ENCODE results near the gene TAMALIN. TPM values are rescaled to one million over a fixed set of nuclear protein-coding genes. Genes with fewer than 3 reads are reported as not detected.

TAMALIN gene
- 10 to 100 TPM in 1 of 4 donors, 1 to 10 TPM in 3; 1.7 to 10.7 (median 3.6) TPM for total RNA-seq

DNA sequence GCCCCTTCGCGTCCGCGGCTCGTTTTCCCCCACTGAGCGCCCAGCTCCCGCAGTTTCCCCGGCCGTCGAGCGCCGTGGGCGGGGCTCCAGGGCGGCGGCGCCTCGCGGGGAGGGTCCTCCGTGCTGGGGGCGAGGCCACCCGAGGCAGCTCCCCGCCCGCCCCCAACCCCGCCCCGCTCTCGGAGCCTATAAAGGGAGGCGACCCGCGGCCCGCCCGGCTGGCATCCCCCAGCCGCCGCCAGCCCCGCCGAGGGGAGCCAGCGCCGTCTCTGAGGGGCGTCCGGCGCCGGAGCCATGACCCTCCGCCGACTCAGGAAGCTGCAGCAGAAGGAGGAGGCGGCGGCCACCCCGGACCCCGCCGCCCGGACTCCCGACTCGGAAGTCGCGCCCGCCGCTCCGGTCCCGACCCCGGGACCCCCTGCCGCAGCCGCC is at the start of gene TAMALIN:
TAMALIN (plus strand) TSS at position 221 of the 432 bp plus-strand sequence; CDS start at position 295, 74 bp downstream.
- H3K9me3 ChIP-seq: no peaks in the 10 kb centered on the region
- H3K36me3 ChIP-seq: peaks cover 0 to 9% (median 0%) of the 10 kb centered on the region in 3 donors
- DNase-seq: no peak
- WGBS, 2 donors: 0% methylated on average over 1 of the region's 60 CpGs; no CpG with 5 or more reads in 1 of the 2 donors
- H3K4me1 ChIP-seq: peaks cover 11 to 79% (median 23%) of the 10 kb centered on the region in 3 donors
- H3K27me3 ChIP-seq: peaks cover 0 to 36% (median 3%) of the 10 kb centered on the region in 4 donors
- TF ChIP-seq, protein P1, sequence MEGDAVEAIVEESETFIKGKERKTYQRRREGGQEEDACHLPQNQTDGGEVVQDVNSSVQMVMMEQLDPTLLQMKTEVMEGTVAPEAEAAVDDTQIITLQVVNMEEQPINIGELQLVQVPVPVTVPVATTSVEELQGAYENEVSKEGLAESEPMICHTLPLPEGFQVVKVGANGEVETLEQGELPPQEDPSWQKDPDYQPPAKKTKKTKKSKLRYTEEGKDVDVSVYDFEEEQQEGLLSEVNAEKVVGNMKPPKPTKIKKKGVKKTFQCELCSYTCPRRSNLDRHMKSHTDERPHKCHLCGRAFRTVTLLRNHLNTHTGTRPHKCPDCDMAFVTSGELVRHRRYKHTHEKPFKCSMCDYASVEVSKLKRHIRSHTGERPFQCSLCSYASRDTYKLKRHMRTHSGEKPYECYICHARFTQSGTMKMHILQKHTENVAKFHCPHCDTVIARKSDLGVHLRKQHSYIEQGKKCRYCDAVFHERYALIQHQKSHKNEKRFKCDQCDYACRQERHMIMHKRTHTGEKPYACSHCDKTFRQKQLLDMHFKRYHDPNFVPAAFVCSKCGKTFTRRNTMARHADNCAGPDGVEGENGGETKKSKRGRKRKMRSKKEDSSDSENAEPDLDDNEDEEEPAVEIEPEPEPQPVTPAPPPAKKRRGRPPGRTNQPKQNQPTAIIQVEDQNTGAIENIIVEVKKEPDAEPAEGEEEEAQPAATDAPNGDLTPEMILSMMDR (IDR thresholded peaks at IDR 0.05): no peak
- TF ChIP-seq POLR2A (IDR thresholded peaks at IDR 0.05): peak in 2 of 4 donors; percentile 92 to 94
- H3K4me3 ChIP-seq: peak within 1 kb of the TSS; percentile 54 to 90 (median 68)
- intact Hi-C loops (cut with DNase I): no loop called here
- H3K27ac ChIP-seq: peak within 1 kb of the TSS; percentile 79 to 96 (median 91)

DNA sequence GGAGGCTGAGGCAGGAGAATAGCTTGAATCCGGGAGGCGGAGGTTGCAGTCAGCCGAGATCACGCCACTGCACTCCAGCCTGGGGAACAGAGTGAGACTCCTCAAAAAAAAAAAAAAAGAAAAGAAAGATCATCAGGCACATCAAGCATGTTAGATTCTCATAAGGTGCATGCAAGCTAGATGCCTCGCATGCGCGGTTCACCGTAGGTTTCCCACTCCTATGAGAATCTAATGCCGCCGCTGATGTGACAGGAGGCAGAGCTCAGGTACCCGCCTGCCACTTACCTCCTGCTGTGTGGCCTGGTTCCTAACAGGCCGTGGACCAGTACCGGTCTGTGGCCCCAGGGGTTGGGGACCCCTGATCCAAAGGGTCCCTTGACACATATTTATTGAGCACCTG is 48.2 kb upstream of the TAMALIN start:
- no peak for DNase-seq
- H3K4me3 ChIP-seq: no peak overlapping the region
- no peaks in the 10 kb centered on the region for H3K9me3 ChIP-seq
- H3K36me3 ChIP-seq: peaks cover 0 to 17% (median 0%) of the 10 kb centered on the region in 3 donors
- peaks cover 22 to 98% (median 46%) of the 10 kb centered on the region in 3 donors for H3K4me1 ChIP-seq
- no peaks in the 10 kb centered on the region for H3K27me3 ChIP-seq
- peak overlapping the region in 3 of 4 donors; percentile 27 to 52 (median 45) for H3K27ac ChIP-seq
- intact Hi-C loops (cut with DNase I): no loop called here
- 96% methylated on average over 13 of the region's 13 CpGs for WGBS, 2 donors
- TF ChIP-seq, protein P1 (IDR thresholded peaks at IDR 0.05): no peak
- TF ChIP-seq POLR2A (IDR thresholded peaks at IDR 0.05): no peak

DNA sequence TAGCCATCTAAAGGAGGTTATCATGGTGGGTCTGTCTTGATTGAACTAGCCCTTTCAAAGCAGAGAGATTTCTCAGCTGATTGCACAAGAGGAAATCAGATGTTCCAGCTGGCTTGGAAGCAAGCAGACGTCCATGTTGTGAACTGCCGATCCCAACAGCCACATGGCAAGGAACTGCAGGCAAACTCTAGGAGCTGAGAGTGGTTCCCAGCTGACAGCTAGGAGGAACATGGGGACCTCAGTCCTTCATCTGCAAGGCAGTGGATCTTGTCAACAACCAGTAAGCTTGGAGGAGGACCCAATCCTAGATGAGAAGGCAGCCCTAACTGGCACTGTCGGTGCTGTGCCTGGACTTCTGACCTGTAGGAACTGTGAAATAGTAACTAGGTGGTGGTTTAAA is 47.5 kb upstream of the TAMALIN start:
- 44 to 45% methylated on average over 2 to 3 of the region's 3 CpGs for WGBS, 2 donors
- TF ChIP-seq, protein P1 (IDR thresholded peaks at IDR 0.05): no peak
- no peak for TF ChIP-seq POLR2A (IDR thresholded peaks at IDR 0.05)
- Histone ChIP-seq H3K36me3 (peaks cover 0 to 24% (median 0%) of the 10 kb centered on the region in 3 donors), H3K9me3 (no peaks in the 10 kb centered on the region), H3K27ac (peak overlapping the region in 3 of 4 donors; percentile 27 to 52 (median 45)), H3K4me1 (peaks cover 22 to 91% (median 39%) of the 10 kb centered on the region in 3 donors), H3K4me3 (no peak overlapping the region), H3K27me3 (no peaks in the 10 kb centered on the region)
- intact Hi-C loops (cut with DNase I): no loop called here
- no peak for DNase-seq

GRCh38 chr12:51959921-51960320 is 46.8 kb upstream of the TAMALIN start:
- TF ChIP-seq, protein P1 (IDR thresholded peaks at IDR 0.05): no peak
- TF ChIP-seq POLR2A (IDR thresholded peaks at IDR 0.05): no peak
- Histone ChIP-seq H3K27ac (no peak overlapping the region), H3K36me3 (peaks cover 0 to 27% (median 0%) of the 10 kb centered on the region in 3 donors), H3K9me3 (no peaks in the 10 kb centered on the region), H3K4me1 (peaks cover 19 to 84% (median 32%) of the 10 kb centered on the region in 3 donors), H3K27me3 (no peaks in the 10 kb centered on the region), H3K4me3 (no peak overlapping the region)
- WGBS, 2 donors: 87 to 91% methylated on average over 4 of the region's 4 CpGs
- intact Hi-C loops (cut with DNase I): no loop called here
- DNase-seq: no peak

DNA sequence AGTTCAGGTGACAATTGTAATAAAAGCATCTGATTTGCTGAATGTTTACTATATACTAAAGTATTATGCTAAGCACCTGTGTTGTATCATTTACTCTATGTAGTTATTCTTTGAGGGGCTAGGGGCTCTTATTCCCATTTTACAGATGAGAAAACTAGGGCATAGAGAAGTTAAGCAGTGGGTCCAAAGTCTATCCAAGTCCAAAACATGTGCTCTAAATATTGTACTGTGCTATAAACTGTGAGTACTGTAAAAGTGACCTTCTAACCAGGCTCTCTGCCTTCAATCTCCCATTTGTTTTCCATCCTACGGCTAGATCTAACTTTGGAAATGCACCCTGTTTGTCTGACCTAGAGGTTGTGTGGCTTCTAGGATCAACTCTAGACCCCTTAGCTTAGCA is 46.3 kb upstream of the TAMALIN start:
- Histone ChIP-seq H3K27ac (no peak overlapping the region), H3K4me3 (no peak overlapping the region), H3K27me3 (no peaks in the 10 kb centered on the region), H3K36me3 (peaks cover 0 to 27% (median 0%) of the 10 kb centered on the region in 3 donors), H3K9me3 (no peaks in the 10 kb centered on the region), H3K4me1 (peaks cover 14 to 78% (median 26%) of the 10 kb centered on the region in 3 donors)
- intact Hi-C loops (cut with DNase I): no loop called here
- WGBS, 2 donors: 81 to 83% methylated on average over 1 of the region's 1 CpG
- TF ChIP-seq POLR2A (IDR thresholded peaks at IDR 0.05): no peak
- TF ChIP-seq, protein P1 (IDR thresholded peaks at IDR 0.05): no peak
- no peak for DNase-seq

Measured in esophagus squamous epithelium (tissue), 5 donors.